K562 (cell line): Measurements from ENCODE around the gene HDAC1. TPM values are rescaled to one million over a fixed set of nuclear protein-coding genes. Genes with fewer than 3 reads are reported as not detected.

Experiments
- BRCA1 ChIP-seq, 2 experiments: fragments of 450-650 bp in 1 of 2; sonication (generic) in 1 of 2; formaldehyde crosslinking in 1 of 2; IDR thresholded peaks; 2 replicates each; pipeline versions ENCODE4 v1.5.0 to v1.6.1; 2017 to 2020; ENCODE audit warnings: mild to moderate bottlenecking in 1 of 2, missing genetic modification reagents in 1 of 2
- CBX8 ChIP-seq: fragments of 200-600 bp; sonication (generic); IDR thresholded peaks from 2 replicates; pipeline ENCODE4 v1.6.1; 2012; ENCODE audit warnings: borderline replicate concordance, mixed run types, low read depth, mild to moderate bottlenecking, moderate library complexity, mixed read lengths, low read length, control low read depth, inconsistent platforms; ENCODE audit not compliant: poor library complexity, severe bottlenecking; ENCODE audit errors: extremely low read depth
- ESRRB ChIP-seq: fragments of 250-450 bp; sonication (Bioruptor Pico); IDR thresholded peaks from 2 replicates; pipeline ENCODE4 v1.5.0; 2020; ENCODE audit warnings: mild to moderate bottlenecking, moderate library complexity, borderline replicate concordance
- GATAD2A ChIP-seq: fragments of 450-650 bp; IDR thresholded peaks from 2 replicates; pipeline ENCODE4 v1.6.1; 2017
- HNRNPUL1 ChIP-seq: fragments of 200-400 bp; formaldehyde crosslinking; IDR thresholded peaks from 2 replicates; pipeline ENCODE4 v1.6.1; 2017; ENCODE audit warnings: low read length
- JUN ChIP-seq, 2 experiments: sonication (generic) in 1 of 2; formaldehyde crosslinking in 1 of 2; IDR thresholded peaks; 2 replicates each; pipeline versions ENCODE4 v1.6.1 to v1.8.0; 2012 to 2022; ENCODE audit warnings: borderline replicate concordance in 2 of 2, mild to moderate bottlenecking in 2 of 2, improper control_type of control experiment in 1 of 2, low read depth in 1 of 2, low read length in 1 of 2, missing genetic modification reagents in 1 of 2
- MEIS2 ChIP-seq: fragments of 450-650 bp; IDR thresholded peaks from 2 replicates; pipeline ENCODE4 v1.6.1; 2014; ENCODE audit warnings: mild to moderate bottlenecking; ENCODE audit not compliant: partially characterized antibody
- MIER1 ChIP-seq: fragments of 450-650 bp; IDR thresholded peaks from 2 replicates; pipeline ENCODE4 v1.6.1; 2016; ENCODE audit warnings: antibody characterized with exemption, mild to moderate bottlenecking, low read depth
- NCOA4 ChIP-seq: fragments of 450-650 bp; IDR thresholded peaks from 2 replicates; pipeline ENCODE4 v1.6.1; 2018; ENCODE audit warnings: mild to moderate bottlenecking; ENCODE audit not compliant: partially characterized antibody
- NELFE ChIP-seq: IDR thresholded peaks from 2 replicates; pipeline ENCODE4 v1.6.1; 2011; ENCODE audit warnings: mild to moderate bottlenecking; ENCODE audit not compliant: insufficient read depth, insufficient read length
- PKNOX1 ChIP-seq: fragments of 450-650 bp; IDR thresholded peaks from 2 replicates; pipeline ENCODE4 v1.6.1; 2016
- PML ChIP-seq: IDR thresholded peaks from 2 replicates; pipeline ENCODE4 v1.6.1; 2012; ENCODE audit warnings: low read length, inconsistent platforms
- SMARCC2 ChIP-seq: fragments of 450-650 bp; IDR thresholded peaks from 2 replicates; pipeline ENCODE4 v1.6.1; 2017; ENCODE audit warnings: antibody characterized with exemption, moderate library complexity, mild to moderate bottlenecking, low read depth
- TAF1 ChIP-seq: IDR thresholded peaks from 2 replicates; pipeline ENCODE4 v1.6.1; 2011; ENCODE audit warnings: mild to moderate bottlenecking, low read length, moderate library complexity; ENCODE audit not compliant: insufficient read depth, control insufficient read depth, severe bottlenecking; ENCODE audit errors: extremely low read depth
- TAL1 ChIP-seq: fragments of 450-650 bp; IDR thresholded peaks from 2 replicates; pipeline ENCODE4 v1.6.1; 2016; ENCODE audit warnings: mild to moderate bottlenecking
- TARDBP ChIP-seq: fragments of 450-650 bp; IDR thresholded peaks from 2 replicates; pipeline ENCODE4 v1.6.1; 2016
- TEAD4 ChIP-seq, 2 experiments: sonication (generic) in 1 of 2; formaldehyde crosslinking in 1 of 2; IDR thresholded peaks; 2 replicates each; pipeline versions ENCODE4 v1.6.1 to v1.8.0; 2012 to 2022; ENCODE audit warnings: borderline replicate concordance in 1 of 2, inconsistent platforms in 1 of 2, low read length in 1 of 2, mild to moderate bottlenecking in 1 of 2, missing genetic modification reagents in 1 of 2
- ZEB2 ChIP-seq: fragments of 450-650 bp; IDR thresholded peaks from 2 replicates; pipeline ENCODE4 v1.6.1; 2016
- ZNF124 ChIP-seq: sonication (generic); formaldehyde crosslinking; IDR thresholded peaks from 2 replicates; pipeline ENCODE4 v1.8.1; 2022; ENCODE audit warnings: missing genetic modification reagents
- ZNF146 ChIP-seq: IDR thresholded peaks from one replicate; pipeline ENCODE4 v1.6.1; 2018; ENCODE audit warnings: missing compliant biosample characterization; ENCODE audit not compliant: unreplicated experiment
- ZNF436 ChIP-seq: fragments of 250-450, 450-650 bp; sonication (Bioruptor Pico); formaldehyde crosslinking; IDR thresholded peaks from 2 replicates; pipeline ENCODE4 v1.7.0; 2020; ENCODE audit warnings: mild to moderate bottlenecking
- ZNF445 ChIP-seq: fragments of 250-450 bp; sonication (Bioruptor Pico); IDR thresholded peaks from 2 replicates; pipeline ENCODE4 v1.4.0; 2020; ENCODE audit warnings: low read depth, mild to moderate bottlenecking, moderate library complexity
- ZNF780A ChIP-seq: fragments of 250-450 bp; sonication (Bioruptor Pico); IDR thresholded peaks from 2 replicates; pipeline ENCODE4 v1.5.0; 2021; ENCODE audit warnings: mild to moderate bottlenecking
- polyA plus RNA-seq, 8 experiments: library from polyadenylated mRNA; depleted of rRNA in 4 of 8; stranded (reverse) in 5 of 8; unstranded in 3 of 8; fragments of >200 nt; fragmentation: Nextera tagmentation in 2 of 8; fragmentation: Illumina TruSeq in 1 of 8; extraction: Ambion mirVana in 2 of 8; extraction: Trizol in 1 of 8; gene quantifications; 2 replicates each; pipeline versions ENCODE4 v1.2.1 to v1.2.3, GENCODE V29; 2011 to 2014; ENCODE audit warnings: inconsistent platforms in 1 of 8, missing spikeins in 1 of 8
- total RNA-seq, 7 experiments: library from RNA; depleted of rRNA in 6 of 7; stranded (reverse); fragments of >200 nt in 6 of 7; fragmentation: Illumina TruSeq in 2 of 7; extraction: Trizol in 2 of 7; gene quantifications; 2 replicates each; pipeline versions ENCODE4 v1.2.1 to v1.2.3, GENCODE V29; 2011 to 2021; ENCODE audit warnings: low replicate concordance in 1 of 7
- TF ChIP-seq, protein P1 (sequence below): sonication (generic); formaldehyde crosslinking; IDR thresholded peaks from 2 replicates; pipeline ENCODE4 v1.8.0; 2022; ENCODE audit warnings: missing genetic modification reagents, mild to moderate bottlenecking, moderate library complexity, borderline replicate concordance

HDAC1 gene
- total and polyA plus RNA-seq, 9 of the 15 experiments (the other 6 are each of a cell fraction or from before 2014, with no cell fraction given), result 169 to 384 (median 193) TPM

- TF ChIP-seq, protein P1, sequence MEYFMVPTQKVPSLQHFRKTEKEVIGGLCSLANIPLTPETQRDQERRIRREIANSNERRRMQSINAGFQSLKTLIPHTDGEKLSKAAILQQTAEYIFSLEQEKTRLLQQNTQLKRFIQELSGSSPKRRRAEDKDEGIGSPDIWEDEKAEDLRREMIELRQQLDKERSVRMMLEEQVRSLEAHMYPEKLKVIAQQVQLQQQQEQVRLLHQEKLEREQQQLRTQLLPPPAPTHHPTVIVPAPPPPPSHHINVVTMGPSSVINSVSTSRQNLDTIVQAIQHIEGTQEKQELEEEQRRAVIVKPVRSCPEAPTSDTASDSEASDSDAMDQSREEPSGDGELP (CRISPR knock-in tag), result no peak
- TF ChIP-seq PML (0 out of 2 replicates have a peak, but pooled peaks have one; percentile 24), MEIS2 (peak; percentile 55), NELFE (no peak), TARDBP (no peak), MIER1 (no peak), BRCA1 (IDR thresholded peaks at IDR 0.05) (no peak), BRCA1 (CRISPR knock-in tag; IDR thresholded peaks at IDR 0.05) (no peak), ZEB2 (peak; percentile 90), ESRRB (CRISPR knock-in tag) (no peak), PKNOX1 (0 out of 2 replicates have a peak, but pooled peaks have one; percentile 12), ZNF445 (CRISPR knock-in tag) (no peak), JUN (IDR thresholded peaks at IDR 0.05; ENCODE audit: borderline replicate concordance, low read depth, low read length) (peak; percentile 96), JUN (CRISPR knock-in tag; IDR thresholded peaks at IDR 0.05; ENCODE audit: borderline replicate concordance) (no peak), TAL1 (peak; percentile 69), NCOA4 (no peak), CBX8 (no peak), SMARCC2 (peak; percentile 94), ZNF436 (CRISPR knock-in tag) (no peak), ZNF146 (CRISPR knock-in tag) (no peak), GATAD2A (no peak), ZNF124 (CRISPR knock-in tag) (no peak), HNRNPUL1 (no peak), ZNF780A (CRISPR knock-in tag) (no peak), TEAD4 (IDR thresholded peaks at IDR 0.05; ENCODE audit: low read length) (peak; percentile 85), TEAD4 (CRISPR knock-in tag; IDR thresholded peaks at IDR 0.05; ENCODE audit: borderline replicate concordance) (no peak), TAF1 (no peak)
Observed at GRCh38 chr1:32307324-32307723, 15.4 kb downstream of the HDAC1 start (continued).
